Fibroblast of skin of scalp (primary cell): ENCODE results near the gene CD69. TPM values are rescaled to one million over a fixed set of nuclear protein-coding genes. Genes with fewer than 3 reads are reported as not detected.

Experiments used
- DNase-seq: peaks from one replicate; pipeline ENCODE4 v3.0.0-alpha.2; 2013
- polyA plus RNA-seq, 2 experiments: library from polyadenylated mRNA; unstranded; fragments of 120-200 nt; gene quantifications; one replicate each; pipeline ENCODE4 v1.2.1, GENCODE V29; 2013; ENCODE audit not compliant: insufficient read length in 2 of 2

The CD69 gene
- not detected for polyA plus RNA-seq (2013, experiment 1 of 2; ENCODE audit: insufficient read length)
- polyA plus RNA-seq (2013, experiment 2 of 2; ENCODE audit: insufficient read length) = not detected

DNA sequence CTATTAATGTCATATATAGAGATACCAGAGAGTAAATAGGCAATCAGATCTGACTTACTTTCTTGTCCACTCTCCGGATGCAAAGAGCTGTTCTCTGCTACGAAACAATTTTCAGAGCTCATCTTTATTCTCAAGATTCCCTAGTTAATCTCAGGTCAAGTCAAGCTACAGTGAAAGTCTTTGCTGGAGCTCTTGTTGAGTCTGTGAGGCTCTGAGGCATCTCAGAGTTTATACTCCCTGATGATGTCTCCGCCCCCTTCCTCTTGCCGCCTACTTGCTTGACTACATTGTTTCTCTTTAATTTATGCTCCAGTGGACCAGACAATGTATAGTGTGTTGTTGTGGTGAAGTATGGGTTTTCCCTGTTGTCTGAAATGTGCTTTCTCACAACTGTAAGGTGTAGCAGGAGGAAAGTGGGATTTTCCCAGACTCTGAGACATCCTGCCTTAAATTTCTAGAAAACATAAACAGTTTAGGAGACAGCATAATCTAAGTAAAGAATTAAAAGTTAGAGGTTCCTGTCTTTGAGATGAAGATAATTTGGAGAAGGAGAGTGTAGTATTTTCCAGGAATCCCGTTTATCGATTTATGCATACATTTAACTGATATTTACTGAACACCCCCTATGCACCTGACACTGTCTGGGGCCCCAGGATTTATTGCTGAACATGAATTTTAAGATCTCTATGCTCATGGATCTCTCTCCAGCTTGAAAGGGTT lies at the start of gene CD69:
TSS of gene CD69 (minus strand) at position 203 of the 720 bp plus-strand sequence. CDS start at position 122, 81 bp downstream.
- no peak for DNase-seq

DNA sequence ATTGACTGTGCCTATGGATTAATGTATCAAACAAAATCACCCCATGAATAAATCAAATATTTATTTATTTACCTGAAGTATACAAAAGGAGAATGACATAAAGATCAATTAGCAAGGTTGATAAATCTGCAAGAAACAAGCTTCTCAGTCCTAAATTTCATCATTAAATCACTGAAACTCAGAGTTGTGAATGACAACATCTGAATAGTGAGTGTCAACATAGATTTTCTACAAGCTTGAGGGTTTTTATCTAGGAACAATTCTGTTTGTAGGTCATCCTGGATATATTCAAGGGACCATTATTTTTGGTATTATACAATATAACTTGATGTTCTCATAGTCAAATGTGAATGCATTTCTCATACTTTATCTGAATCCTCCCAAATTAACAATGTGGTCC lies 49.2 kb upstream of the CD69 start:
- no peak for DNase-seq

DNA sequence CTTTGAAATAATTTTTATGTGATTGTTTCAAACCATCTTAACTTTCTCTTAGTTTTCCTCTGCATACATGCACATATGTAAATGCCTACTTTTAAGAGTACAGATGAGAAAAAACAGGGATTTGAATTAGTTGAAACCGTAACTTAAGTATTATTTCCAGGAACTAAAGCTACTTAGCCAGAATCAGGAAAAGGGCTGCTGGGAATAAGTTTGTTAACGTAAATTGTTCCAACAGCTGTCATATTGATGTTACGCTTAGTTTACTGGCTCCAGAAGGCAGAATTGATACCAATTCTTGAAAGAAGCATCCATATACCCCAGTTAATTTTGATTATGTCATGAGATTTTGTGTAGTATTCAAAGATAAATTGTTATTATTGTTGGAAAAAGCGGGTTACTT lies 48.6 kb upstream of the CD69 start:
- DNase-seq = no peak

DNA sequence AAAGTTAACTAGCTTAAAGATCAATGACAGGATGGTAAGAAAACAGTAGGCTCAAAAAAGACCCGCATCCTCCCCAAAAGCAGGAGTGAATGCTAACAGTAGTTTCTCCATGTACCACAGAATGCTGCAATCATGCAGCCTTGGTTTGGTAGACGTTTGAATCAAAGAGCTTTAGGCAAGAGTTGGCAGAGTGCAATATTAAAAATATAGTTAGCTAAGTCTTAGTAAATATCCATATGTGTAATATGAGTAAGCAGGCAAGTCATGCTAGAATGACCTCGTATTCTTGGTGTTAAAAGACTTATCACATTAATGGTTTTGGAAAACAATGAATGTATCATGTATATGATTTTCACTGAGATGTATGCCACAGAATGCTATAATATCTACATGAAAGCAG lies 47.8 kb upstream of the CD69 start:
- no peak for DNase-seq

DNA sequence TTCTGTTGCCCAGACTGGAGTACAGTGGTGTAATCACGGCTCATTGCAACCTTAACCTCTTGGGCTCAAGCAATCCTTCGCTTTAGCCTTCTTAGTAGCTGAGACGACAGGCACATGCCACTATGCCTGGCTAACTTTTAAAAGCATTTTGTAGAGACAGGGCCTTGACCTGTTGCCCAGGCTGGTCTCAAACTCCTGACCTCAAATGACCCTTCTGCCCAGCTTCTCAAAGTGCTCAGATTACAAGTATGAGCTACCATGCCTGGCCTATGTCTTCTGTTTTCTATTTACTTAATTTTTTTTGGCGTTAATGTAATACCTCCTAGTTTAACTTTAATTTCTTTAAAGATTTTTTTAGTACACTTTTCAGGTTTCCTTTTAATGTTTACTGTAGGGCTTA lies 46.0 kb upstream of the CD69 start:
- DNase-seq = no peak

DNA sequence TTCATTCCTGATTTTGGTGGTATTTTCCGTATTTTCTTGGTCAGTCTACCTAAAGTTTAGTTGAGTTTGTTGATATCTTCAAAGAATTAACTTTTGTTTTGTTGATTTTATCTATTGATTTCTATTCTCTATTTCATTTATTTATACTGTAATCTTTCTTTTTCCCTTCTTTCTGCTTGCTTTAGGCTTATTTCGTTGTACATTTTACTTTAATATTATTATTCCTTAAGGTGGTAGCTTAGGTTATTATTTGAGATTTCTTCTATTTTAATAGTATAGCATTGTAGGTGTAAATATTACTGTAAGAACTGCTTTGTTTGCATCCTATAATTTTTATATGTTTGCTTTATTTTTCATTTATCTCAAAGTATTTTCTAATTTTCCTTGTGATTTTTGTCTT lies 45.2 kb upstream of the CD69 start:
- no peak for DNase-seq

DNA sequence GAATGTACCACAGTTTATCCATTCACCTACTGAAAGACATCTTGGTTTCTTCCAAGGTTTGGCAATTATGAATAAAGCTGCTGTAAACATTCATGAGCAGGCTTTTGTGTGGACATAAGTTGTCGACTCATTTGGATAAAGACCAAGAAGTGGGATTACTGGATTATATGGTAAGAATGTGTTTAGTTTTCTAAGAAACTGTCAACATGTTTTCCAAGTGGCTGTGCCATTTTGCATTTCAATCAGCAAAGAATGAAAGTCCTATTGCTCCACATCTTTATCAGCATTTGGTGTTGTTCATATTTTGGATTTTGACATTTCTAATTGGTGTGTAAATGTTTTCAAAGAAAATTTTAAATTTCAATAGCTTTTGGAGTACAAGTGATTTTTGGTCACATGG lies 39.3 kb upstream of the CD69 start:
- DNase-seq = no peak

DNA sequence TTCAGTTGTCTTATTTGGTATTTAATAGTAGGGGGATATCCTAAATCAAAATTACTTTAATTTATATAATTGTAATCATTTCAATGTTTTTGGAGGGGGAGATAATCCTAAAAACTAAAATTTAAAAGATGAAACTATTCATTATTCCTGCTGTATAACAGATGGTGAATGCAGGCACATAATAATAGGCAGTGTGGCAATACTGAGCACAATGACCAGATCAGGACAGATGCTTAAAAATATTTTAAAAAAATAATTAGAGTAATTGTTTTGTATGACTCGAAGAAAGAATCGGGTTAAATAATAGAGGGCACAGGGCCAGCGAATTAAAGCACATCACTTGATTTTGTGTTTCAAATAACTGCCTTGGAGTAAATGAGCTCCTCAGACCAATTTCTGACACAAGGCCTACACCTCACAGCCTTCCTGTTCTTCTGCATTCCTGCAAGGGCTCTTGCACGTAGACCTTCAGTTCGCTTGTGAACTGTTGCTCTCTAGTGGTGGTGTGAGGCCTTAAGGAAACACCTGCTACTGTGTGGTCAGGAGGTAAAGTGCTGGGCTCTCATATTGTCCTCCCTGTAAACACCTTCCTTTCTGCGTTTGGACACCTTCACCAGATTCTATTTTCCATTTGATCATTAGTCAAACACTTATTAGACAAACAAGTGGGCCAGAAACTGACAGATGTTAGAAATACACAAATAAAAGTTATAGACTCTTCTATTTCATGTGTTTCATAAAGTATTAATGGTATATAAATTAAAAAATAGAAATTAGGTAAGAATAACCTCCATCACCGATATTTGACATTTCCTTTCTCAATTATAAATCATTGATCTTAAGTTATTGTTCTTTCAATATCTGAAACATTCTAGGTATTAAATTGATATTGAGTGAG lies 37.3 kb upstream of the CD69 start:
- no peak for DNase-seq

DNA sequence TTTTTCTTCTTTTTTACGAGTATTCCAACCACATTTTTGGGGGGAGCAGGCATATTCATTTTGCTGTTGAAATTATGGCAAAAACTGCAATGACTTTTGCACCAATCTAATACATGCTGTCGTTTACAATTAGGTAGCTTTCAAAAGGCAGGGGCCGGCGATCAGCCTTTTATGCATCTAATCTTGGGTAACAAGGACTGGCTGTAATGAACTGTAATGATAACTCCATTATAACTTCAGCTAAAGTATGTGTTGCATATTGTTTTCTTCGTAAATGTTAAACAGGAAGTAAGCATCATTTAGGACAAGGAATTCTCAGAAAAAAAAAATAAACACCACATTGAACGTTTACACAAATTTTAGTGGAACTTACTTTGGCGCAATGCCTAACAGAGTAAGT lies 36.3 kb upstream of the CD69 start:
- no peak for DNase-seq

DNA sequence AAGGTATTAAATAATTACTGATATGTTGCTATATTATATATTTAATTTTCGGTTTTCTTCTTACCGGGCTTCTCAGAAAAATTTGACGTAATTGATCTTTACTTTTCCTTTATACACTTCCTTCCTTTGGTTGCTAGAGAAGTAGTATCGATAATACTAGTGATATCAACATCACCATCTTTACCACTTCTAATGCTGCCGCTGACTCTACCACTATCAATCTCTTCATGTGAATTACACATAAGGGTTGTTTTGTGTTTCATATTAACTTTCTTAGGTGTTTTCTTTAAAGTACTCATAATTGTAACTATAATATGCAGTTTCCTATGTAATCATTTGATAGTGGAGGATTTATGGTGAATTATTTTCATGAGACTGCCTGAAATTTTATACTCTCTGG lies 35.6 kb upstream of the CD69 start:
- DNase-seq = no peak

DNA sequence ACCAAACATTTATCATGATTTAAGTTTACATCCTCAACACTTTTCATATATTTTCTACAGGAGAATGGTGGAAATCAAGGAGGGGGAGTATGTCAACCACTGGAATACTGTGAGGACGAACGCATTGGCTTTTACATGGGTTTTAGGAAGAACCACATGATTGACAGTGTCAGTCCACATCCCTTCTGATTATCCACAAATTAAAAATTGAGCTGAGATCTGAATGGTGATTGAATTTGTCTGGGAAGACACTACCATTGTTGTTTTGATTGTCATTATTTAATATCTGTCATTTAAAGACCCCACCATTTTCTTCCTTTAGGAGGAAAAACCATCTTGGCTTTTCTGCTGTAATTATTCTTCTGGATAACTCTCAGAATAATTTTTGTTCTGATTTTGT lies 35.2 kb upstream of the CD69 start:
- no peak for DNase-seq

DNA sequence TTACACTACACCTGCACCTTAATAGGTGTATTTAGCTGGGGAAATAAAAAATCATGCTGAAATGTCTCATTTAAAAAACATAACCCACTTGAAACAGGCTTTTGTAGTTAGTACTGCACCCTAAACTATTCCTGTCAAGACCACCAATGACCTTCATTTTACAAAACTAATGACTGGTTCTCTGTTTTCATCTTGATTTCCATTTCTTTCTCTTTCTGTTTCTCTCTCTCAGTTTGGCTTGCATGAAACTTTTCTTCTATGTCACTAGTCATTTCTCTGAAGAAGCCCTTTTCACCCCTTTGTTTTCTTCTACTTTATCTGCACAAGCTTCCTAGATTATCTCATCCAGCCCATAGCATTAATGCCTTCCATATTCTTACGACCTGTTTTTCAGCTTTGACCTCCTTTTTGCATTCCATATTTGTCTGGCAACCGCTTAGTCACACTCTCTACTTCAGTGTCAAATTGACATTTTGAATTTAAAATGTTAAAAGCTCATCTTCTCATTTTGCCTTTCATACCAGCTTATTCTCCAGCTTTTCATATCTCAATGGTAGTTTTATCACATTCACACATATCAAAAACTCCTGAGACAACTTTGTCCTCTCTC lies 33.9 kb upstream of the CD69 start:
- DNase-seq = no peak

DNA sequence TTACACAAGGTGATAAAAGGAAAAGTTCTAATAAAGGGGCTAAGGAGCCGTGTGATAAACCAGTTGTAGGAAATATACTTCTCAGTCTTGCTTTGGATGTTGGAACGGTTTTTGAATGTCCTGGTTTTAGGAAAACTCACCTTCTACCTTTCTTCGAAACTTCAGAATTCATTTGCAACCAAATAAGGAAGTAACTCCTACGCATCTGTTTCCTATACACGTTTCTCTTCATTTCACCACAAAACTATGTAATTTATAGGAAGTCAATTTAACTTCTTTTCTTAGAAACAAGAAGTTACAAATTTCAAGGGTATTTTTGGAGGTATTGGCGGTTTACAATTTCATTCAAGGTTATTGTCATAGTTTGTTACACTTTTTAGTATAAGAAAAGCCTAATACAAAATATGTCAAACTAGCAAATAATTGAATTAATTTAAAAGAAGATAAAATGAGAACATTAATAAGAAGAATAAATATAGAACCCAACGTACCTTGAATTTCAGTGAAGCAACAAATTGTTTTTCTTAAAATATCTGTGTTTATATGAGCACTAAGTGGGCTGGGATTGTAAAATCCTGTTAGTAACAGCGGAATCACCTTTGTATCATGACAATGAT lies 33.2 kb upstream of the CD69 start:
- no peak for DNase-seq

DNA sequence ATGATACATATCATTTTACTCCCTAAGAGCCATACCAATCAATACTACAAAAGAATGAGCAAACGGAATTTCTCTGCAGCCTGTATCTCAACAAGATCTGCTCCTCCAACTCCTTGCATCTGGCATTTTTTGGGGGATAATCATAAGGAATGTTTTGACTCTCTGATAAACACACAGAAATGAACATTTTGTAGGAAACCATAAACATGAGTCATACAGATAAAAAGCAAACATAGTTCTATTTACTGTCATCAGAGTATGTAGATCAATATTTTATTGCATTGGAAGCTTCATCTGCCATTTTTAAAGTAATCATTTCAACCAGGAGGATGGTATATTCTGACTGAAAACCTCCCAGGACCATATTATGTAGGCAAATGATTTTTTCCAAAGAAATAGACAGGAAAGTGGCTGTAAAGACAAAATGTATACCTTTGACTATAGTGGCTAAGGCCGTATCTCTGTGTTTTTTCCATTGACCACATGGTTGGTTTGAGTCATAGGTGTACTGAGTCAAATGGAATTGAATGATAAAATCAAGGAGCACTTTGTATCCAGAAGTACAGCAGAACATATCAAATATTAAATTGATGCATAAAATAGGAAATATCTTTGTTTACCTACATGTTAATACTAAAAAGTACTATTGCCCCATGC lies 32.4 kb upstream of the CD69 start:
- peak; percentile 33 for DNase-seq

DNA sequence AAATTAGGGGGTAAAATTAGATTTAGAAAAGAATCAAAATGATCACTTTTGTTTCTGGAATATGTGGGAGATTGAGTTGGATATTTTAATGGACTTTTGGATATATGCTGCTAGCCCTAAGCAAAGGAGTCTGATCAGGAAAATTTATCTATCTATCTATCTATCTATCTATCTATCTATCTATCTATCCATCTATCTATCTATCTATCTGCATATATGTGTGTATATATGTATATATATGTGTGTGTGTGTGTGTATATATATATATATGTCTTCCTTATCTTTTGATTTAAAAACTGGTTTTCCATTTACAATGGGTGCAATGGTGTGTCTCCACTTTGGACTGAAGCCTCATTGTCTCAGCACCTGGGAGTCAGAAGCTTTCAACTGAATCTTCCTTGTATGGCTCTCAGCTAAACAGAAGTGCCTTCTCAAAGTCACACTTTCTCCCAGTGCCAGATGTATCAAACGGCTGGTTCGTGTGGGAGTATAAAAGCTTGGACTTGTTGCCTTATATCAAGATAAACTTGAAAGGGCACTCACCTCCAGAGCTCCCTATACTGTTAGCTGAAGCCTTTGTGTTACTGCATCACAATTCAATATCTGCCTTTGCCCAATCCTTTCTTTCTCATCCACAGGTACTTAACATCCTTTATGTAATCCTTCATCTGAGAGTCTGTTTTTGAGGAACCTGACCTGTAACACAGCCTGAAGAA lies 31.6 kb upstream of the CD69 start:
- DNase-seq = no peak

DNA sequence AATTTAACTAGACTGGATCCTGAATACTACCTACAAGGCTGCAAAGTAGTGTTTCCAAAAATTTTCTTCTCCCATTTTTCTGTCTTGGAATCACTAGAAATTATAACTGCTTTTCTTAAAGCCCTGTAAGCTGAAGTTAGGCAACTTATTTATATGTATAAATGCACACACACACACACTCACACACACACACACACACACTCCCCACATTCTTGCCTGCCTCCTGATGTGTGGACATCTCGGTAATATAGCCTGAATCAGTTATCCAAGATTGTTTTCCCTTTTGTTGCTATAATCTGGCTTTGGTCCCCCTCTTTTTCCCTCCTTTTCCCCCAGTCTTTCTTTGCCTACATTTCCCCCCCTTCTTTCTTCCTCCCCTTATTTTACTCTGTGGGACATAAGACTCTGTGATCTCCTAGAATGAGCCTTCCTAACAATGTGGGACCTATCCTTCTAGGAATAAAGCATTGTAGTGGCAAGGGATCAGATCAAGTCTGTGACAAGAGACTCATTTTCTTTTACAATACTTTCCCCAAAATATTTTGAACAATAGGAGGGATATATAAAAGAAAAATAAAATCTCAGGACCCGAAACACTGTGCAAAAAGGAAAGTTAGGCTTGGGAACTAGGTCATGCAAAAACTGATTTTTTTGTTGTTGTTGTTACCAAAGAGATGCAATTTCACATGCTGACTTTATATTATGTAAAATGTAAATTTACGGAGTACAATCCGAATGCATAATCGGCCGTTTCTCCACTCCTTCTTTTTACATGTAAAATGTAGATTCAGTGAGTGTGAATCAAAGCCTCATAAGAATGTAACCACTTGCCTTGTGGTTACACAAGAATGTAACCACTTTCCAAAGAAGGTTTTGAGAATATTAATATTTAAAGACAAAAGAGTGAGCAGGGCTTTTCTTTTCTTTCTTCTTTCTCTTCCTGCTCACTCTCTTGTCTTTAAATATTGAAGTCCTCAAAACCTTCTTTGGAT lies 26.3 kb upstream of the CD69 start:
- DNase-seq = peak; percentile 35

DNA sequence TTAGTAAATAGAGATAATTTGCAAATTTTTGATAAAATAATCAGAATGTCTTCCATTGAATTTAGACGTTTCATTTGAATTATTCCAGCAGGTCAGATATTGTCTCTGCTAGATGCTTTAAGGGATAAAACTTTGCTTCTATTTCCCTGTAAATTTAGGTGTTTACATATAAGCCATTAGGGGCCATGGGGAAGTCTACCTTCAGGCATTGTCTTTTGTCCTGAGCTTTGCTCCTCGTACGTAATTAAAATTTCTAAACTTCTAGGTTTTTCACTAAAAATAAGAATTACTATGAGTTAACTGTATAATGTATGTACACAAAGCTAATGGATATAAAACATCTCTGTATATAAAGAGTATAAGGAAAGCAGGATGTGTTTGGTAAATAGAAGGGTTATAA lies 24.1 kb upstream of the CD69 start:
- no peak for DNase-seq

DNA sequence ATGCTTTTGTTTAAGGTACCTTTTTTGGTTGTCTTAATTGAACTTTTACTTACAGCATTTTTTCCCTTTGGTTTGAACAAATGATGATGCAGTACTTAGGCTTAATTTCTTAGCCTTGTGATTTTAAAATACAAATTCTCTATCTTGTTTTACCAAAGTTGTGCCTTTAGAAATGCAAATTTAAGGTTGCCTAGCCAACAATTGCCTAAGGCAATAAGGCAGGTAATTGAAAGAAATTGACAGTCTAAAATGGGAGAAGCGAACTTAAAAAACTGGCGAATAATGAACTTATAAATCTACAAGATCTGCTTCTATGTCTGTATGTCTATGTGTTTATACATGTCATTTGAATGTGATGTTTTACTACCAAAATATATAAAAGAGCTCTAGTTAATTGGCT lies 23.6 kb upstream of the CD69 start:
- no peak for DNase-seq

DNA sequence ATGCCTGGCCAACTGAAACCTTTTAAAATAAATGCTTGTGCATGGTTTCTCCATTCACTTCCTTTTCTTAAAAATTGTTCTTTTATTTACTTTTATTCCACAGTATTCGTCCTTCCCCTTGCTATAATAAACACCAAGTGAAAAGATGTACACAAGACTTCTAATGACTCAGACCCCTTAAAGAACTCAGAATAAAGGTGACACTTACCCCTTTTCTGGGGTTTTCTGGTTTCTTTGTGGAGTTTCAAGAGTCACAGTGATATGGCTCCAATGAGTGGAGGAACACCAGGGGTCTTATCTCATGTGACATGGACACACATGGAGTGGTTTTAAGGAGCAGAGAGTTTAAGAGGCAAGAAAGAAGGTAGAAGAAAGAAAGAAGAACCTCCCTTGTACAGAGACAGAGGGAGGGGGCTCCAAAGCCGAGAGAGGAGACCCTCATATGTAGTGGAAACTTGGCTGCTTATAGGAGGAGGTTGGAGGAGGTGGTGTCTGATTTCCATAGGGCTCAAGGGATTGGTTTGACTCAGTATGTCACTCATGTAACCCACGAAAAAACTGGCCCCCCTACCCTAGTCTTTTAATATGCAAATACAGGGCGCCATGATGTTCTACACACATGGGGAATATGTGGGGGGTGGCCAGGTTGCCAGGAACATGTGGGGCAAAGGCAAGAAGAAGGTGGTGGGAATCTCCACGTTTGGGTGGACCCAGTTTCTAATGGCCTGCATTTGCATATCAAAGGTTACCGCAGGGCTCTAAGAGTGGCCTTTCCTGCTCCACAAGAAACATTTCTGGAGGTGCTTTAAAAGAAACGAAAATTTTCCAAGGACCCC lies 22.1 kb upstream of the CD69 start:
- DNase-seq = no peak

DNA sequence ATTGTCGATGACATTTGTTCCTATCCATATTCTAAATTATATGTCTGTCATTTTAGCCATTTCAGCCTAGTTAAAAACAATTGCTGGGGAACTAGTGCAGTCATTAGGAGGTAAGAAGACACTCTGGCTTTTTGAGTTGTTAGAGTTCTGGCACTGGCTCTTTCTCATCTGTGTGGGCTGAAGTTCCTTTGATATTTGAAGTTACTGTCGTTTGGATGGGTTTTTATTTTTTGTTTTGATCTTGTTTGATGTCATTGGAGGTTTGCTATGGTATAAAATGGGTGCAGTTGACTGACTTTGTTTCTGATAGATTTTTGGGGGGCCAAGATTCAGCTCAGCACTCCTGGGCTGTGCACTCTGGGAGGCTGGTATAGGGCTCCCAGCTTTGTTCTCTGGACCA lies 20.7 kb upstream of the CD69 start:
- DNase-seq = no peak
